Panc1 (cell line): Measurements from ENCODE around the gene PEAR1. TPM values are rescaled to one million over a fixed set of nuclear protein-coding genes. Genes with fewer than 3 reads are reported as not detected.

ENCODE experiments used
- ATAC-seq: fragments of 200-7000 bp; cut with Tn5 transposase; 2 replicates; pipeline ENCODE4 v1.9.1; 2020; ENCODE audit warnings: mild to moderate bottlenecking, moderate library complexity
- BruUV-seq: library from RNA; stranded (reverse); fragments of 400-500 nt; replicated peaks from 2 replicates; lab custom pipeline; 2021; lab: Mats Ljungman, UMichigan
- CTCF ChIA-PET: fragments of 300-600 bp; sonication (Branson Sonifier 250); formaldehyde crosslinking; loops from one replicate; lab custom pipeline; 2022; ENCODE audit warnings: antibody characterized with exemption; lab: Charles Lee
- POLR2A ChIA-PET: fragments of 300-600 bp; sonication (Branson Sonifier 250); formaldehyde crosslinking; loops from one replicate; lab custom pipeline; 2022; ENCODE audit warnings: antibody characterized with exemption; lab: Charles Lee
- DNase-seq: peaks from one replicate; pipeline ENCODE4 v3.0.0-alpha.2; 2010; ENCODE audit warnings: low read depth, low spot score
- H3K27ac ChIP-seq: 2 replicates; pipeline ENCODE4 v1.5.1; 2011; ENCODE audit warnings: mild to moderate bottlenecking, low read length, inconsistent platforms
- H3K27me3 ChIP-seq: fragments of 200-500 bp; sonication (Bioruptor generic); 2 replicates; pipeline ENCODE4 v1.6.0; 2014; ENCODE audit warnings: low read length, inconsistent platforms; ENCODE audit not compliant: control insufficient read depth, insufficient read depth
- H3K36me3 ChIP-seq: fragments of 200-500 bp; sonication (Bioruptor generic); 2 replicates; pipeline ENCODE4 v1.5.1; 2014; ENCODE audit warnings: inconsistent platforms, mild to moderate bottlenecking, low read length, moderate library complexity; ENCODE audit not compliant: control insufficient read depth, insufficient read depth
- H3K4me1 ChIP-seq: 2 replicates; pipeline ENCODE4 v1.5.1; 2011; ENCODE audit warnings: inconsistent platforms, mild to moderate bottlenecking, low read length, moderate library complexity; ENCODE audit not compliant: control insufficient read depth, insufficient read depth
- H3K4me3 ChIP-seq, 2 experiments: 2 replicates each; pipeline ENCODE4 v1.5.1; 2011 to 2012; ENCODE audit warnings: low read depth in 2 of 2, low read length in 2 of 2, mild to moderate bottlenecking in 2 of 2, inconsistent platforms in 1 of 2, moderate library complexity in 1 of 2
- H3K9me3 ChIP-seq: fragments of 200-500 bp; sonication (Bioruptor generic); 2 replicates; pipeline ENCODE4 v1.5.1; 2014; ENCODE audit warnings: low read depth, mild to moderate bottlenecking, inconsistent platforms, low read length, moderate library complexity; ENCODE audit not compliant: control insufficient read depth, insufficient read depth
- POLR2AphosphoS5 ChIP-seq: IDR thresholded peaks from 2 replicates; pipeline ENCODE4 v1.6.1; 2012; ENCODE audit warnings: mild to moderate bottlenecking, low read depth, low read length, moderate library complexity
- SIN3A ChIP-seq: IDR thresholded peaks from 2 replicates; pipeline ENCODE4 v1.6.1; 2012; ENCODE audit warnings: low read depth, mild to moderate bottlenecking, low read length, moderate library complexity, borderline replicate concordance; ENCODE audit not compliant: insufficient read depth
- TCF7L2 ChIP-seq: IDR thresholded peaks from 2 replicates; pipeline ENCODE4 v1.6.1; 2011; ENCODE audit warnings: mild to moderate bottlenecking, low read depth, low read length, inconsistent platforms
- in situ Hi-C: cut with HindIII; loops from 2 replicates; pipeline ENCODE4 v1.10.0; 2016; ENCODE audit warnings: low sequenced_read_pairs, low pct_unique_long_range_greater_than_20kb
- intact Hi-C: fragments of 100-400 bp; cut with micrococcal nuclease; formaldehyde crosslinking; loops from one replicate; pipeline ENCODE4 v1.10.0; 2022; ENCODE audit not compliant: unreplicated experiment
- total RNA-seq: library from RNA; stranded (reverse); gene quantifications from one replicate; pipeline ENCODE4 v1.2.1, GENCODE V29; 2021; ENCODE audit not compliant: unreplicated experiment
- TF ChIP-seq, protein P1 (sequence below), 2 experiments: IDR thresholded peaks; 2 replicates each; pipeline ENCODE4 v1.6.1; 2011 to 2012; ENCODE audit warnings: low read depth in 2 of 2, control low read depth in 1 of 2, low read length in 1 of 2, mild to moderate bottlenecking in 1 of 2, moderate library complexity in 1 of 2; ENCODE audit not compliant: insufficient read depth in 1 of 2
- TF ChIP-seq, protein P2 (sequence below): fragments of 450-650 bp; IDR thresholded peaks from 2 replicates; pipeline ENCODE4 v1.5.1; 2017; ENCODE audit warnings: mild to moderate bottlenecking

Gene PEAR1
- total RNA-seq, 1 experiment from 2014 or later, result 16.1 TPM

- Histone ChIP-seq H3K27ac (no peak overlapping the region), H3K4me1 (no peaks in the 10 kb centered on the region), H3K9me3 (no peaks in the 10 kb centered on the region), H3K36me3 (peaks cover 9% of the 10 kb centered on the region), H3K4me3 (no peak overlapping the region), H3K27me3 (no peaks in the 10 kb centered on the region)
- ATAC-seq (no peak), DNase-seq (no peak)
- intact Hi-C loops (no loop called here), in situ Hi-C loops (no loop called here)
- POLR2A ChIA-PET, result no interaction called here
- CTCF ChIA-PET, result no interaction called here
- no TSS peak for BruUV-seq
- TF ChIP-seq SIN3A, result no peak
- no peak for TF ChIP-seq TCF7L2
- no peak for TF ChIP-seq POLR2AphosphoS5
- TF ChIP-seq, protein P1, sequence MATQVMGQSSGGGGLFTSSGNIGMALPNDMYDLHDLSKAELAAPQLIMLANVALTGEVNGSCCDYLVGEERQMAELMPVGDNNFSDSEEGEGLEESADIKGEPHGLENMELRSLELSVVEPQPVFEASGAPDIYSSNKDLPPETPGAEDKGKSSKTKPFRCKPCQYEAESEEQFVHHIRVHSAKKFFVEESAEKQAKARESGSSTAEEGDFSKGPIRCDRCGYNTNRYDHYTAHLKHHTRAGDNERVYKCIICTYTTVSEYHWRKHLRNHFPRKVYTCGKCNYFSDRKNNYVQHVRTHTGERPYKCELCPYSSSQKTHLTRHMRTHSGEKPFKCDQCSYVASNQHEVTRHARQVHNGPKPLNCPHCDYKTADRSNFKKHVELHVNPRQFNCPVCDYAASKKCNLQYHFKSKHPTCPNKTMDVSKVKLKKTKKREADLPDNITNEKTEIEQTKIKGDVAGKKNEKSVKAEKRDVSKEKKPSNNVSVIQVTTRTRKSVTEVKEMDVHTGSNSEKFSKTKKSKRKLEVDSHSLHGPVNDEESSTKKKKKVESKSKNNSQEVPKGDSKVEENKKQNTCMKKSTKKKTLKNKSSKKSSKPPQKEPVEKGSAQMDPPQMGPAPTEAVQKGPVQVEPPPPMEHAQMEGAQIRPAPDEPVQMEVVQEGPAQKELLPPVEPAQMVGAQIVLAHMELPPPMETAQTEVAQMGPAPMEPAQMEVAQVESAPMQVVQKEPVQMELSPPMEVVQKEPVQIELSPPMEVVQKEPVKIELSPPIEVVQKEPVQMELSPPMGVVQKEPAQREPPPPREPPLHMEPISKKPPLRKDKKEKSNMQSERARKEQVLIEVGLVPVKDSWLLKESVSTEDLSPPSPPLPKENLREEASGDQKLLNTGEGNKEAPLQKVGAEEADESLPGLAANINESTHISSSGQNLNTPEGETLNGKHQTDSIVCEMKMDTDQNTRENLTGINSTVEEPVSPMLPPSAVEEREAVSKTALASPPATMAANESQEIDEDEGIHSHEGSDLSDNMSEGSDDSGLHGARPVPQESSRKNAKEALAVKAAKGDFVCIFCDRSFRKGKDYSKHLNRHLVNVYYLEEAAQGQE (IDR thresholded peaks at IDR 0.05; ENCODE audit: insufficient read depth in 1 of 2, low read depth in 2 of 2, low read length in 1 of 2), result no peak
- TF ChIP-seq, protein P2, sequence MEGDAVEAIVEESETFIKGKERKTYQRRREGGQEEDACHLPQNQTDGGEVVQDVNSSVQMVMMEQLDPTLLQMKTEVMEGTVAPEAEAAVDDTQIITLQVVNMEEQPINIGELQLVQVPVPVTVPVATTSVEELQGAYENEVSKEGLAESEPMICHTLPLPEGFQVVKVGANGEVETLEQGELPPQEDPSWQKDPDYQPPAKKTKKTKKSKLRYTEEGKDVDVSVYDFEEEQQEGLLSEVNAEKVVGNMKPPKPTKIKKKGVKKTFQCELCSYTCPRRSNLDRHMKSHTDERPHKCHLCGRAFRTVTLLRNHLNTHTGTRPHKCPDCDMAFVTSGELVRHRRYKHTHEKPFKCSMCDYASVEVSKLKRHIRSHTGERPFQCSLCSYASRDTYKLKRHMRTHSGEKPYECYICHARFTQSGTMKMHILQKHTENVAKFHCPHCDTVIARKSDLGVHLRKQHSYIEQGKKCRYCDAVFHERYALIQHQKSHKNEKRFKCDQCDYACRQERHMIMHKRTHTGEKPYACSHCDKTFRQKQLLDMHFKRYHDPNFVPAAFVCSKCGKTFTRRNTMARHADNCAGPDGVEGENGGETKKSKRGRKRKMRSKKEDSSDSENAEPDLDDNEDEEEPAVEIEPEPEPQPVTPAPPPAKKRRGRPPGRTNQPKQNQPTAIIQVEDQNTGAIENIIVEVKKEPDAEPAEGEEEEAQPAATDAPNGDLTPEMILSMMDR, result no peak
Observed at GRCh38 chr1:156944848-156945247, 51.3 kb downstream of the PEAR1 start.

GRCh38 chr1:156945881-156946661 lies 52.6 kb downstream of the PEAR1 start:
- DNase-seq, result no peak
- Histone ChIP-seq H3K27me3 (no peaks in the 10 kb centered on the region), H3K27ac (no peak overlapping the region), H3K9me3 (no peaks in the 10 kb centered on the region), H3K4me1 (no peaks in the 10 kb centered on the region), H3K4me3 (no peak overlapping the region), H3K36me3 (peaks cover 15% of the 10 kb centered on the region)
- ChIA-PET CTCF (no interaction called here), POLR2A (no interaction called here)
- no peak for ATAC-seq
- intact Hi-C loops, result no loop called here
- in situ Hi-C loops, result no loop called here
- TF ChIP-seq, protein P2, result no peak
- no TSS peak for BruUV-seq
